ENCODE data around the gene PKLR.
"Not testable (repeated sequence)": the region's sequence is repeated elsewhere in the genome, so short reads cannot be mapped to it uniquely, and the experiment has no call there.

The PKLR gene

GRCh38 chr1:155301342-155301841 is at the start of gene PKLR:
Gene PKLR, minus strand, starts transcription at chr1:155301438. Its CDS starts 43 bp downstream, at chr1:155301395.
- DNase-seq, result no peak

GRCh38 chr1:155342842-155343241 is 41.6 kb upstream of the PKLR start:
- DNase-seq, result no peak

GRCh38 chr1:155339515-155340097 is 38.4 kb upstream of the PKLR start:
- DNase-seq, result no peak

GRCh38 chr1:155334962-155335361 is 33.7 kb upstream of the PKLR start:
- DNase-seq, result no peak

- DNase-seq, result no peak
These were observed 28.9 kb upstream of the PKLR start for GRCh38 chr1:155329980-155330598.

GRCh38 chr1:155328856-155329255 is 27.6 kb upstream of the PKLR start:
- not testable (repeated sequence) for DNase-seq

GRCh38 chr1:155327981-155328380 is 26.7 kb upstream of the PKLR start:
- DNase-seq, result no peak

- DNase-seq, result no peak
These were observed 25.4 kb upstream of the PKLR start for GRCh38 chr1:155326631-155327037.

GRCh38 chr1:155326020-155326526 is 24.8 kb upstream of the PKLR start:
- no peak for DNase-seq

GRCh38 chr1:155325603-155325893 is 24.3 kb upstream of the PKLR start:
- no peak for DNase-seq

GRCh38 chr1:155324717-155325602 is 23.7 kb upstream of the PKLR start:
- peak in 1 of 4 experiments; percentile 39 for DNase-seq

- peak; percentile 60 to 72 (median 61) for DNase-seq
These were observed 22.9 kb upstream of the PKLR start for GRCh38 chr1:155324037-155324716.

GRCh38 chr1:155323729-155324036 is 22.4 kb upstream of the PKLR start:
- peak; percentile 35 to 72 (median 50) for DNase-seq

- peak; percentile 70 to 82 (median 77) for DNase-seq
These were observed 21.9 kb upstream of the PKLR start for GRCh38 chr1:155322953-155323728.

- no peak for DNase-seq
These were observed 21.3 kb upstream of the PKLR start for GRCh38 chr1:155322571-155322952.

GRCh38 chr1:155321639-155322503 is 20.6 kb upstream of the PKLR start:
- no peak for DNase-seq

- peak; percentile 35 to 77 (median 42) for DNase-seq
These were observed 19.7 kb upstream of the PKLR start, which contains the start of gene RUSC1 for GRCh38 chr1:155320661-155321617. Gene RUSC1, plus strand, starts transcription at chr1:155320894. Its CDS starts 880 bp downstream, at chr1:155321774.

- DNase-seq, result no peak
These were observed 19.0 kb upstream of the PKLR start for GRCh38 chr1:155320252-155320651.

- no peak for DNase-seq
These were observed 18.3 kb upstream of the PKLR start for GRCh38 chr1:155319536-155319935.

- DNase-seq, result no peak
These were observed 16.8 kb upstream of the PKLR start for GRCh38 chr1:155318082-155318481.

All from activated naive CD4-positive, alpha-beta T cell (primary cell).